Psoas muscle (tissue), 8 donors: ENCODE measurements around the gene RPS3. TPM values are rescaled to one million over a fixed set of nuclear protein-coding genes. Genes with fewer than 3 reads are reported as not detected.

Experiments used
- ATAC-seq, 4 donors: fragments of 200-7000 bp; cut with Tn5 transposase; one replicate each; pipeline ENCODE4 v1.9.1; 2020; ENCODE audit warnings: moderate library complexity in 3 of 4, mild to moderate bottlenecking in 2 of 4
- DNase-seq, 2 donors: peaks; one replicate each; pipeline ENCODE4 v3.0.0-alpha.2; 2020
- H3K27ac ChIP-seq: fragments of 200-600 bp; one replicate; pipeline ENCODE4 v1.8.0; 2022
- H3K27me3 ChIP-seq, 3 donors: fragments of 200-600 bp in 1 of 3; one replicate each; pipeline versions ENCODE4 v1.6.1 to v1.8.0; 2013 to 2022; ENCODE audit warnings: low read length in 2 of 3, mild to moderate bottlenecking in 2 of 3, moderate library complexity in 1 of 3; ENCODE audit not compliant: insufficient read depth in 3 of 3
- H3K36me3 ChIP-seq, 2 donors: fragments of 200-600 bp in 1 of 2; one replicate each; pipeline versions ENCODE4 v1.6.1 to v1.8.0; 2013 to 2022; ENCODE audit warnings: low read depth in 1 of 2, mild to moderate bottlenecking in 1 of 2, moderate library complexity in 1 of 2; ENCODE audit not compliant: insufficient read depth in 1 of 2
- H3K4me1 ChIP-seq: fragments of 200-600 bp; one replicate; pipeline ENCODE4 v1.8.0; 2022
- H3K4me3 ChIP-seq: fragments of 200-600 bp; one replicate; pipeline ENCODE4 v1.8.0; 2022; ENCODE audit warnings: mild to moderate bottlenecking
- H3K9me3 ChIP-seq: fragments of 200-600 bp; one replicate; pipeline ENCODE4 v1.8.0; 2022
- WGBS, 3 donors: extraction: QIAGEN DNeasy Blood & Tissue Kit; methylation state at CpG; one replicate each; pipeline versions ENCODE4 v1.1.6 to v1.1.7; 2013; 5-methylcytosine and 5-hydroxymethylcytosine counted together
- intact Hi-C, 2 donors: fragments of 100-400 bp; cut with DNase I; formaldehyde crosslinking; loops; one replicate each; pipeline versions ENCODE4 v1.11.0 to v1.14.2; 2022
- polyA plus RNA-seq, 3 donors: library from polyadenylated mRNA; stranded (reverse); fragments of 200-250 nt; gene quantifications; one replicate each; pipeline ENCODE4 v1.2.3, GENCODE V29; 2013
- total RNA-seq, 4 donors: library from RNA; stranded (reverse); fragmentation: NEBNext Ultra II Directional in 2 of 4; extraction: Animal tissue kit (Norgen Biotek cat#: 25700) in 2 of 4; gene quantifications; one replicate each; pipeline versions ENCODE4 v1.2.1 to v1.2.4, GENCODE V29; 2021 to 2023
- TF ChIP-seq, protein P1 (sequence below): fragments of 200-600 bp; IDR thresholded peaks from one replicate; pipeline ENCODE4 v1.8.0; 2022; ENCODE audit warnings: antibody characterized with exemption
- donor health status: healthy with polysubstance abuse.
- donor health status: DM: no; HTN: no; CAD: no; lungs with moderate emphysema.
- donor health status: Bipolar disorder and iron deficiency.
- donor health status: healthy.
- donor health status: DM: yes; HTN: yes; CAD: no.
- donor health status: DM: no; HTN: no; CAD: no.
- donor health status: DM: no; HTN: no; CAD: no.
- donor health status: DM: yes; HTN: yes; CAD: no.

Gene RPS3
- total and polyA plus RNA-seq, 7 donors: 807 to 2,132 (median 1,216) TPM

- Histone ChIP-seq H3K36me3 (no peaks in the 10 kb centered on the region), H3K4me3 (peak within 1 kb of the TSS; percentile 84), H3K27me3 (peaks cover 0 to 4% (median 0%) of the 10 kb centered on the region in 3 donors), H3K27ac (peak within 1 kb of the TSS; percentile 78), H3K4me1 (peaks cover 24% of the 10 kb centered on the region), H3K9me3 (no peaks in the 10 kb centered on the region)
- intact Hi-C loops: no loop called here
- peak in 3 of 4 donors; percentile 56 to 68 (median 56) for ATAC-seq
- peak in 1 of 2 donors; percentile 78 for DNase-seq
- TF ChIP-seq, protein P1, sequence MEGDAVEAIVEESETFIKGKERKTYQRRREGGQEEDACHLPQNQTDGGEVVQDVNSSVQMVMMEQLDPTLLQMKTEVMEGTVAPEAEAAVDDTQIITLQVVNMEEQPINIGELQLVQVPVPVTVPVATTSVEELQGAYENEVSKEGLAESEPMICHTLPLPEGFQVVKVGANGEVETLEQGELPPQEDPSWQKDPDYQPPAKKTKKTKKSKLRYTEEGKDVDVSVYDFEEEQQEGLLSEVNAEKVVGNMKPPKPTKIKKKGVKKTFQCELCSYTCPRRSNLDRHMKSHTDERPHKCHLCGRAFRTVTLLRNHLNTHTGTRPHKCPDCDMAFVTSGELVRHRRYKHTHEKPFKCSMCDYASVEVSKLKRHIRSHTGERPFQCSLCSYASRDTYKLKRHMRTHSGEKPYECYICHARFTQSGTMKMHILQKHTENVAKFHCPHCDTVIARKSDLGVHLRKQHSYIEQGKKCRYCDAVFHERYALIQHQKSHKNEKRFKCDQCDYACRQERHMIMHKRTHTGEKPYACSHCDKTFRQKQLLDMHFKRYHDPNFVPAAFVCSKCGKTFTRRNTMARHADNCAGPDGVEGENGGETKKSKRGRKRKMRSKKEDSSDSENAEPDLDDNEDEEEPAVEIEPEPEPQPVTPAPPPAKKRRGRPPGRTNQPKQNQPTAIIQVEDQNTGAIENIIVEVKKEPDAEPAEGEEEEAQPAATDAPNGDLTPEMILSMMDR: no peak
- 0 to 1% (median 0%) methylated on average over 10 to 38 of the region's 38 CpGs for WGBS, 3 donors
Observed at GRCh38 chr11:75351541-75351790, 47.9 kb upstream of the RPS3 start, which contains the start of gene ARRB1. Gene ARRB1, minus strand, starts transcription at chr11:75351661. Its CDS starts 54 bp downstream, at chr11:75351607.

DNA sequence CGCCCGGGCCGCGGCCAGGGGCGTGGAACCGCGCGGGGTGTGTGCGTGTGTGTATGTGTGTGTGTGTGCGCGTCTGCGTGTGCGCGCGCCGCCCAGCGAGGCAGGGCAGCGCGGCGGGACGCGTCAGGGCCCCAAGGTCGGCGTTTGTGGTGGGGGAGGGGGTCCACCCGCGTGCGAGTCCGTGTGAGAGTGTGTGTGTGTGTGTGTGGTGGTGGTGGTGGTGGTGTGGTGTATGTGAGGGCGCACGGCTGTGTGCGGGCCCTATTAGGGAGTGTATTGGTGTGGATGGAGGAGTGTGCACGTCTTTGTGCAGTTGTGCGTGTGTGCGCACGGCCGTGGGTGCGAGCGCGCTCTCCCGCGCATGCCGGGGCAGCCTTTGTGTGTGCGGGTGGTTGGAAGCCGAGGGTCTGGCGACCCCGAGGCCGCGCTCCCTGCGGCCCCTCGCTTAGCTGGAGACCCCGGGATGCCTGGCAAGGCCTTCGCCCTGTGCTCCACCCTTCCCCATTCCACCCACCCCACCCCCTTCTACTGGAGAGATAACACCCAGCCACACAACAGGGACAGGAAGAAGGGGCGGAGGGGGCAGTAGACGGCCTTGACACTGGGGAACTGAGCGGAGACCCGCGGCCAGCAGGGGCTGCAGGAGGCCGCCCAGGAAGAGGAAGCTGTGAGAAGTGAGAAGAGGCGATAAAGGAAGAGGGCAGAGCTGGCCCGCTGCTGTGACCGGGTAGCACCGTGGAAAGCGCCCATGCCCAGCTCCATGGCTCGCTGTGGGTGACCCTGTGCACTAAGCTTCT is 47.3 kb upstream of the RPS3 start:
- Histone ChIP-seq H3K4me1 (peaks cover 23% of the 10 kb centered on the region), H3K4me3 (peak overlapping the region; percentile 84), H3K27ac (peak overlapping the region; percentile 41), H3K9me3 (no peaks in the 10 kb centered on the region), H3K27me3 (peaks cover 0 to 4% (median 0%) of the 10 kb centered on the region in 3 donors), H3K36me3 (no peaks in the 10 kb centered on the region)
- intact Hi-C loops: no loop called here
- DNase-seq (peak; percentile 73), ATAC-seq (peak; percentile 35 to 71 (median 40))
- 4 to 10% (median 7%) methylated on average over 60 to 64 of the region's 64 CpGs for WGBS, 3 donors
- TF ChIP-seq, protein P1: no peak

- ATAC-seq (no peak), DNase-seq (no peak)
- H3K27ac ChIP-seq: peak overlapping the region; percentile 41
- no peaks in the 10 kb centered on the region for H3K9me3 ChIP-seq
- 40 to 48% (median 45%) methylated on average over 5 of the region's 5 CpGs for WGBS, 3 donors
- H3K4me3 ChIP-seq: peak overlapping the region; percentile 84
- no peaks in the 10 kb centered on the region for H3K36me3 ChIP-seq
- peaks cover 0 to 4% (median 0%) of the 10 kb centered on the region in 3 donors for H3K27me3 ChIP-seq
- TF ChIP-seq, protein P1: no peak
- peaks cover 16% of the 10 kb centered on the region for H3K4me1 ChIP-seq
- intact Hi-C loops: no loop called here
Observed at GRCh38 chr11:75352588-75353206, 46.6 kb upstream of the RPS3 start.

GRCh38 chr11:75355051-75355450 is 44.3 kb upstream of the RPS3 start:
- H3K9me3 ChIP-seq: no peaks in the 10 kb centered on the region
- H3K27me3 ChIP-seq: peaks cover 0 to 4% (median 0%) of the 10 kb centered on the region in 3 donors
- H3K4me3 ChIP-seq: no peak overlapping the region
- no peaks in the 10 kb centered on the region for H3K36me3 ChIP-seq
- ATAC-seq (no peak), DNase-seq (no peak)
- no peak overlapping the region for H3K27ac ChIP-seq
- 61 to 72% (median 61%) methylated on average over 10 of the region's 10 CpGs for whole genome bisulfite sequencing, 3 donors
- intact Hi-C loops: no loop called here
- TF ChIP-seq, protein P1: no peak
- no peaks in the 10 kb centered on the region for H3K4me1 ChIP-seq
